ENCODE measurements around the gene CAPN2.

Gene CAPN2

DNA sequence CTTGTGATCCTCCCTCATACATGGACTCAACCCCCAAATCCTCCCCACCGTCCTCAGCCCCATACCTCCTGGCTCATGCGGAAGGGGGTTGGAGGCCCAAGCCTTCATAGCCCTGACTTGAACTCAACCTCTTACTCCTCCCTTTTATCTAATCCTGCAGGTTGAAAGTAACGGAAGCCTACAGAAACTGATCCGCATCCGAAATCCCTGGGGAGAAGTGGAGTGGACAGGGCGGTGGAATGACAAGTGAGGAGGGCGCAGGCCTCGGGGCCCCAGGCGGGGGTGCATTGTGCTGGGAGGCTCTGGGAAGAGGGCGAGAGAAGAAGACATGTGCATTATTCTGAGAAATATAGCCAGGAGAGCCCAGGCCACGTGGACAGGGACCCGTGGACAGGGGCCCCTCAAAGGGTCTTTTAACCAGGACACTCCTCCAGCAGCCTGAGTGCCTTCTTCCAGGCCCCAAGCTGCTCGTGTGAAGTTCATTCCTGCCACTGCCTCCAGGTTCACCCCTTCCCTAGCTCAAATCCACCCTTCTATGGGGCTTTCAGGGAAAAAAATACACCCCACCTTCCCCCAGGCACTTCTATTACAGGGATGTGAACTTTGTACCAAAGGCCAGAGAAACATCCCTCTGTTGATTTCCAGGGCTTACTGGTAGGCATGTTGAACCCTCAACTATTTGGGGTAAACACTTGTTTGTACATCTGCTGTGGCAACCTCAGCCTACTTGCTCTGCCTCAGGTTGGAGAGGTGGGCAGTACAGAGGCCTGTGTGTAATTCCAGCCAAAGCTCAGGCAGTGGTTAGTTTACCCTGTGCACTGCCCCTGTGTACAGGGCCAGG is 38.6 kb downstream of the CAPN2 start:
- in situ Hi-C loops (cut with HindIII; ENCODE audit: low pct_ligation_motif_present, low pct_unique_long_range_greater_than_20kb, low sequenced_read_pairs): no loop called here
- DNase-seq: no peak

DNA sequence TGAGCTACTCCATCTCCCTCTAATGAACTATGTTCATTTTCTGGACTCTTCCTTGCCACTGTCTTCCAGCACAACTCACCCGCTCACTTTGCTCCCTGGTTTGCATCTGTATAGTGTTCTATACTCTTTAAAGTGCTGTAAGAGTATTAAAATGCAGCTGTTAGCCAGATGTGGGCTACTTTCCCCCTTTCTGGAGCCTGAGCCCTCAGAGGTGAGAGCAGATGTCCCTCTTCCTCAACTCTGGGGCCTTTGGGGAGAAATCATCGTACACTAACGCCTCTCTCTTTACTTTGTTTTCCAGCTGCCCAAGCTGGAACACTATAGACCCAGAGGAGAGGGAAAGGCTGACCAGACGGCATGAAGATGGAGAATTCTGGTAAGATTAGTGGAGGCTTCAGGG is 39.4 kb downstream of the CAPN2 start:
- in situ Hi-C loops (cut with HindIII; ENCODE audit: low pct_ligation_motif_present, low pct_unique_long_range_greater_than_20kb, low sequenced_read_pairs): no loop called here
- no peak for DNase-seq

DNA sequence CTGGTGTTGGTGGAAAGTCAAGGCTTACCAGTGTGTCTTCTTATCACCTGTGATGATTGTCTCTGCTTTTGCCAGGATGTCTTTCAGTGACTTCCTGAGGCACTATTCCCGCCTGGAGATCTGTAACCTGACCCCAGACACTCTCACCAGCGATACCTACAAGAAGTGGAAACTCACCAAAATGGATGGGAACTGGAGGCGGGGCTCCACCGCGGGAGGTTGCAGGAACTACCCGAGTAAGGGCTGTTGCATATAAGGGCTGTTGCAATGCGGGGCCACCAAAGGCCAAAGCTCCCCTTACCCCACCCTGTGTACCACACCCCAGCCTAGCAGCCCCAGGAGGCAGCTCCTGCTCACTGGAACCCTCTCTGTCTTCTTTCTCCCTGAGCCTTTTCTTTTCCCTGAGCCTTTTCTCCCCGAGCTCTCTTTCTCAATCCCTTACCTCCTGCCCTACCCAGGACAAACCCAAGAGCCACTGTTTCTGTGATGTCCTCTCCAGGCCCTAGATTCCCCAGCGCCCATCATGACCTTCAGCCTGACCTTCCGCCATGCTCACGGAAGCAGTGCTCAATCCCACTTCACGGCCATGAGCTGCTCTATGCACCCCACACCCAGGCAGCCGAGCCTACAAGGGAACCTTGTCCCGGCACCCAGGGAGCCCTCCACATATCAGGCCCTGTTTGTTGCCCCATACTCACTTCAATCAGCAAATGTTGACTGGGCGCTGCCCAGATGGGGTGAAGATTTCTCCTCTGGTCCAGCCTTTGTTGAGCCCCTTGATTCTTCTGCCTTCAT is 40.6 kb downstream of the CAPN2 start:
- in situ Hi-C loops (cut with HindIII; ENCODE audit: low pct_ligation_motif_present, low pct_unique_long_range_greater_than_20kb, low sequenced_read_pairs): no loop called here
- DNase-seq: no peak

DNA sequence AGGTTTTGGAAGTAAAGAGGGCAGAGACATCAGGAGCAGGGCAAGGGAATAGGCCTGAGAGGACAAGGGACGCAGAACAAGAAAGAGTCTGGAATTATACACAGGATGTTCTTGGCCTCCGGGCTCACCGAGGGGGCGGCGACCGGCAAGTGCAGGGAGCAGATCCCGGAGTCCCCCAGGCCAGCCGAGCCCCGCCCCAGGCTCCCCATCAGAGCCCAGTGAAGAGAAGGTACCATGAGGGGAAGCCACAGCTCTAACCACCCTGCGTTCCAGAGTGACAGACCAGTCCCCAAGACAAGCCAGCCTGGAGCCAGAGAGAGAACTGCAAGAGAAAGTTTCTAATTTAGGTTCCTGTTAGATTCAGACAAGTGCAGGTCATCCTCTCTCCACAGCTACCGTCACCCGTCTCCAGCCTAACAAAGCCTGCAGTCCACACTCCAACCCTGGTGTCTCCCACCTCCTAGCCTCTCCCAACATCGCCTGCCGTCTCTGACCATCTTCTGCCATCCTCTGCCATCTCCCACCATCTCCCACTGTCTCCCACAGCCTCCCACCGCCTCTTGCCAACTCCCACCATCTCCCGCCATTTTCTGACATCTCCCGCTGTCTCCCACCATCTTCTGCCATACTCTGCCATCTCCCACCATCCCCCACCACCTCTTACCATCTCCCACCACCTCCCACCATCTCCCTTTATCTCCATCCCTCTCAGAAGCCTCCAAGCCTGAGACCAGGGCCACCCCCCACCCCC is 42.5 kb downstream of the CAPN2 start:
- DNase-seq: no peak
- in situ Hi-C loops (cut with HindIII; ENCODE audit: low pct_ligation_motif_present, low pct_unique_long_range_greater_than_20kb, low sequenced_read_pairs): no loop called here

DNA sequence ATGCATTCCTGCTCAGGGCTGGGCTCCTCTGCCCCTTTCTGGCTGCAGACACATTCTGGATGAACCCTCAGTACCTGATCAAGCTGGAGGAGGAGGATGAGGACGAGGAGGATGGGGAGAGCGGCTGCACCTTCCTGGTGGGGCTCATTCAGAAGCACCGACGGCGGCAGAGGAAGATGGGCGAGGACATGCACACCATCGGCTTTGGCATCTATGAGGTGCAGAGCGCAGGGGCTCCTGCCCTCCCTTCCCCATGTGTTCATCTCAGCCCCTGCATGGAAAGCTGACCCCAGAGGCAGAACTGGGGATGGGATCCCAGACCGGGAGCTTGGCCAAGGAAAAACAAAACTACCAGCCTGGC is 43.1 kb downstream of the CAPN2 start:
- no peak for DNase-seq
- in situ Hi-C loops (cut with HindIII; ENCODE audit: low pct_ligation_motif_present, low pct_unique_long_range_greater_than_20kb, low sequenced_read_pairs): no loop called here

DNA sequence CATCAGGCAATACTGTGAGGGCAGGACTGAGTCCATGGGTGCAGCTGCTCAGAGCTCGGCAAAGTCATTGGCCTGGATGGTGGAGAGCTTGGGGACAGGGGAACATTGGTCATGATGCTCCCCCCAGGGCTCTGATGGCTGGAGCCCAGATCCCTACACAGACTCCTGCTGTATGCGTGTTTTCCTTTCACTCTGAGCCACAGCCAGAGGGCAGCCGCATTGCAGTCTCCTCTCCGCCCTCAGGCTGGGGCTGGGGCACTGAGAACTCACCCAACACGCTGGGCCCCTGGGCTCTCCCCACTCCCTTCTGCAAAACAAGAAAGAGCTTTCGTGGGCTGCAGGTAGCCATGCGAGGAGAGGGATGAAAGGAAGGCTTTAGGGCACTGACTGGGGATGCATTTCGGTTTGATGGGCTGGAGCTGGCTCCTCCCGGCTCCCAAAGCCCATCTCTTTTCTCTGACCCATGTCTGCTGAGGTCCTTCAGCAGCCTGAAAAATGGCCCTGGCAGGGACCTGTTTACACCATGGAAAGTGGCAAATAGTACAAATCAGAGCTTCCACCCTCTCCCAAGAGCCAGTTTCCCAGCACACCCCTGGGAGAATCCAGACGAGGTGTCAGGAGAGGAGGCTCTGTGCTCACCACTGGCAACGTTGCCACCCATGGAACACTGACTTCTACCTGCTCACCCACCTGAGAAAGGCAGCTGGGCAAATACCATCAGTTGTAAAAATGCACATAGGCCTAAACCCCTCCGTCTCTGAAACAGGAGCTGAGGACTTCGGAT is 43.8 kb downstream of the CAPN2 start:
- DNase-seq: no peak
- in situ Hi-C loops (cut with HindIII; ENCODE audit: low pct_ligation_motif_present, low pct_unique_long_range_greater_than_20kb, low sequenced_read_pairs): no loop called here

DNA sequence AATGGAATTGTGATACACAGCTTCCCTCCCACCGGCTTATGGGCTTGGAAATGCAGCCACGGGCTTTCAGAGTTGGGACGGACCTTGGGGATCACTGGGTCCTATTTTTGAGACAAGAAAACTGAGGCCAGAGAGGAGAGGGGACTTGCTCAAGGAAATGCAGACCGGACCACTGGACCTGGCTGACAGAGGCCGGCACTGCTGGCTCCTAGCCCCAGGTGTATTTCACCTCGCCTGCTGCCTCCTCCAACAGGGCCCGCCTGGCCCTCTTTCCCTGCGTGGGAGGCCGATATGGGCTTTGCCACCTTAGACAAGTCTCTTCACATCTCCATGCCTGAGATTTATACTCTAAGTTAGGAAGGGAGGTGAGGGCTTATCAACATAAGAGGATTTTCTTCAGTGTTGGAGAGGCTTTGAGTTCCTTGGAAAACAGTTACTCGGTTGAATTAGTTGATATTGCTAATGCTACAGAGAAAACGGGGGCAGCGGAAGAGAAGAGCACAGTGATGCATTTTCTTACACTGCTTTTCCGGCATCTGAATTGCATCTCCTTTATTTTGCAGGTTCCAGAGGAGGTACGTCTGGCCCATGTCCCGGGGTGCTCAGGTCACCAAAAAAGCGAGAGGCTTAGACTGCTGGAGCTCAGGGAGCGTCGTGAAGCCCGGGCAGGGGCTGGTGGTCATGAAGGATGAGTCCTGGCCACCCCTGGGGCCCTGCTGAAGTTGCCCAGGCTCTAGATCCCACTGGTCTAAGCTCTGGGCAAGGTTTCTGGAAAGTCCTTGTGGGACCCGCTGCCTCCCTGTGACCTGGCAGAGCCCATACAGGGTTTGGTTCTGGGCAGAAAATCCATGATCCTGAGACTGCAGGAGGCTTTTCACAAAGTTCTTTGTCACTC is 44.7 kb downstream of the CAPN2 start:
- no peak for DNase-seq
- in situ Hi-C loops (cut with HindIII; ENCODE audit: low pct_ligation_motif_present, low pct_unique_long_range_greater_than_20kb, low sequenced_read_pairs): no loop called here

DNA sequence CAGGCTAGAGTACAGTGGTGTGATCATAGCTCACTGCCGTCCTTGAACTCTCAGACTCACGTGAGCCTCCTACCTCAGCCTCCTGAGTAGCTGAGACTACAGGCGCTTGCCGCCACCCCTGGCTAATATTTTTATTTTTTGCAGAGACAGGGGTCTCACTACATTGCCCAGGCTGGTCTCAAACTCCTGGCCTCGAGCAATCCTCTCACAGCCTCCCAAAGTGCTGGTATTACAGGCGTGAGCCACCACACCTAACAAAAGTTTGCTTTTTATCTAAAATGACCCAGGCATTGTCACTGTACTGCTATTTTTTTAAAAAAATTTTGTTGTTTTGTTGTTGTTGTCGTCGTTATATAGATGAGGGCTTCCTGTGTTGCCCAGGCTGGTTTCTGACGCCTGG is 46.4 kb downstream of the CAPN2 start:
- in situ Hi-C loops (cut with HindIII; ENCODE audit: low pct_ligation_motif_present, low pct_unique_long_range_greater_than_20kb, low sequenced_read_pairs): no loop called here

DNA sequence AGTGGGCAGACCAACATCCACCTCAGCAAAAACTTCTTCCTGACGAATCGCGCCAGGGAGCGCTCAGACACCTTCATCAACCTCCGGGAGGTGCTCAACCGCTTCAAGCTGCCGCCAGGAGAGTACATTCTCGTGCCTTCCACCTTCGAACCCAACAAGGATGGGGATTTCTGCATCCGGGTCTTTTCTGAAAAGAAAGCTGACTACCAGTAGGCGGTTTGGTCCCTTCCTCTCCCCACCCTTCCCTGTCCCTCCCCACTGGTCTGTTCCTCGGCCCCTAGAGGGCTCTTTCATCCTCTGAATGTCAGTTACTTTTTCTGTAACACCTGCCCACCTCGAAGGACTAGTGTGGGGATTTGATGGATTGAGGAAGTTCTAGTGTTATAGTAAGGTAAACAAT is 46.9 kb downstream of the CAPN2 start:
- in situ Hi-C loops (cut with HindIII; ENCODE audit: low pct_ligation_motif_present, low pct_unique_long_range_greater_than_20kb, low sequenced_read_pairs): no loop called here
- no peak for DNase-seq

More for the DNA sequence above, 46.4 kb downstream of the CAPN2 start:
- DNase-seq: no peak

DNA sequence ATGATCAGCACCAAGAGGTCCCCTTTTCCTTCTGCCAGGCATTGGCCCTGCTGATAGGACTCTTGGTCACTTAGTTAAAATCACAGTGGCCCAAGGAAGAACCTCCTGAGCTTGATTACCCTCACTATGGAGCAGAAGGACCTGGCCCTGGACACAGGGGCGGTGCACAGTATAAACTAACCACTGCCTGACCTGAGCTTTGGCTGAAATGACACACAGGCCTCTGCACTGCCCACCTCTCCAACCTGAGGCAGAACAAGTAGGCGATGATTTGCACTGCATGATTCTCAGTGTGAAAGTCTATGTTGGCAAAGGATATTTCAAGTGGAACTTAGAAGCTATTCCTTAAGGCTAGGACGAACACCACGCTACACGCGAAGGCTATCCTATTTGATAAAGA is 48.5 kb downstream of the CAPN2 start:
- in situ Hi-C loops (cut with HindIII; ENCODE audit: low pct_ligation_motif_present, low pct_unique_long_range_greater_than_20kb, low sequenced_read_pairs): no loop called here
- DNase-seq: no peak

DNA sequence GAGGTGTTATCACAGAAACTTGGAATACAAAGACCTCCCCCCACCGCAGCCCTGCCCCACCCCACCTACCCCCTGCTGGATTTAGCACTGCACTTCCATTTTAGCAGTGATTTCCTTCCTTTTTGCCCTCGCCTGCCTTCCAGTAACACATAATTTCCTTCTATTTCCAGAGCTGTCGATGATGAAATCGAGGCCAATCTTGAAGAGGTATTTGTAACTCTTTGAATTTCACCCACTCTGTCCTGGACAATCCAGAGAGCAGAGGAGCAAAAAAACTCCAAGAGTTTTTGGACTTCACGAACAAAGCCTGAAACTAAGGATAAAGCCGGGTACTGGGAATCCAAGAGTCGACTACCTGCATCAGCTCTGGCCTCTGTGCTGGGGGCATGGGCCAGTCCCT is 49.1 kb downstream of the CAPN2 start:
- in situ Hi-C loops (cut with HindIII; ENCODE audit: low pct_ligation_motif_present, low pct_unique_long_range_greater_than_20kb, low sequenced_read_pairs): no loop called here
- no peak for DNase-seq

DNA sequence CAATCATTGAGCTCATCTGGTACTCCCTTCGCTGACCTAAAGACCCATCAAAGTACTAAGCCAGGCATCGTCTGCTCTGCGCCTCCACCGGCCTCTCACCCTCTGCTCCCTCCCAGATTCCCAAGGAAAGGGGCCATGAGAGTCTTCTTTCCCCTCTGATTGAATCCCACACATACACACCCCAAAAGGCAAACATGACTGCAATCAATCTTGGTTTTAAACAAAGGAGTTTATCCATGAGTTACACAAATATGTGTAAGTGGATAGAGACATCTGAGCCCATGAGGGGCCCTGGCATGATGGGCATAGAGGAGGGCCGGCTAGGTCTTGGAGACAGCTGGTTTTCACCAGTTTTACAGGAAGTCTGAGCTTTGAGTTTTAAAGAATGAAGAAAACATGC is 50.9 kb downstream of the CAPN2 start:
- in situ Hi-C loops (cut with HindIII; ENCODE audit: low pct_ligation_motif_present, low pct_unique_long_range_greater_than_20kb, low sequenced_read_pairs): no loop called here
- DNase-seq: no peak

DNA sequence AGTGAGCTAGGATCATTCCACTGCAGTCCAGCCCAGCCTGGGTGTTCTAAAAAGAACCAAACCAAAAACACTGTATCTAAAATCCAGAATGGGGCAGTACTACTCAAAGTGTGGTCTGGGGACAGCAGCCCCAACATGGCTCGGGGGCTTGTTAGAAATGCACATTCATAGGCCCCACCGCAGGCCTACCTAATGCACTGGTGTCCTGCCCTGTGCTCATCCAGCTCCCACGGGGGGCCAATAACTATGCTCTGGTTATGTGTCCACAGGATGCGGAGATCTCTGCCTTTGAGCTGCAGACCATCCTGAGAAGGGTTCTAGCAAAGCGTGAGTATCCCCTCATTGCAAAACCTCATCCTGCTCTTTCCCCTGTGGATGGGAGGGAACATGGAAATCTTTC is 51.5 kb downstream of the CAPN2 start:
- DNase-seq: no peak
- in situ Hi-C loops (cut with HindIII; ENCODE audit: low pct_ligation_motif_present, low pct_unique_long_range_greater_than_20kb, low sequenced_read_pairs): no loop called here

DNA sequence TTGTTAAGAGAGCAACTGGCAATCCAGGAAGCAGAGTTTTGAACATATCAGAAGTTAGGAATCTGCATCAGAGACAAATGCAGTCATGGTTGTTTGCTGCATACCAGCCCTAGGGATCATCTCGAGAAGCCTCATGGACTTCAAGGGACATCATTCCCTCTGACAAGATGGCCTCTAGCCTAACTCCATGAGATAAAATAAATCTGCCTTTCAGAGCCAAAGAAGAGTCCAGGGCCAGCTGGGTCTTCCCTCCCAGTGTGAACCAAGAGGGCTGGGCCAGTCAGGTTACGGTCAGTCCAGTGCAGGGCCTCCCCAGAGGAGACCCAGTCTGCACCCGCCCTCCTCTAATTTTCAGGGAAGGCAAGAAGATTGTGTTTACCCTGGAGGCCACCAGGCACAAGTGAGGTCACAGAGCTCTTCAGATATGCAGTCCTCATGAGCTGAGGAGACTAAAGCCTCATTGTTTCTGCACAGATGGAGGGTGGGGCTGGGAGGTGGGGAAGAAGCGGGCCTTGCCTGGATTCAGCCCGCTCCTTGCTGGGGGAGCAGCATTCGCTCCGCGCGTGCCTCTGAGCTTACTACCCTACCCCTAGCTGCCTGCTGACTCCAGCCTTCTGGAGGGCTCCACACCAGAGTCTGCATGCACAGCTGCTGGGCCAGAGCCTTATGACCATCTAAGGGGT is 52.8 kb downstream of the CAPN2 start:
- DNase-seq: no peak
- in situ Hi-C loops (cut with HindIII; ENCODE audit: low pct_ligation_motif_present, low pct_unique_long_range_greater_than_20kb, low sequenced_read_pairs): no loop called here

DNA sequence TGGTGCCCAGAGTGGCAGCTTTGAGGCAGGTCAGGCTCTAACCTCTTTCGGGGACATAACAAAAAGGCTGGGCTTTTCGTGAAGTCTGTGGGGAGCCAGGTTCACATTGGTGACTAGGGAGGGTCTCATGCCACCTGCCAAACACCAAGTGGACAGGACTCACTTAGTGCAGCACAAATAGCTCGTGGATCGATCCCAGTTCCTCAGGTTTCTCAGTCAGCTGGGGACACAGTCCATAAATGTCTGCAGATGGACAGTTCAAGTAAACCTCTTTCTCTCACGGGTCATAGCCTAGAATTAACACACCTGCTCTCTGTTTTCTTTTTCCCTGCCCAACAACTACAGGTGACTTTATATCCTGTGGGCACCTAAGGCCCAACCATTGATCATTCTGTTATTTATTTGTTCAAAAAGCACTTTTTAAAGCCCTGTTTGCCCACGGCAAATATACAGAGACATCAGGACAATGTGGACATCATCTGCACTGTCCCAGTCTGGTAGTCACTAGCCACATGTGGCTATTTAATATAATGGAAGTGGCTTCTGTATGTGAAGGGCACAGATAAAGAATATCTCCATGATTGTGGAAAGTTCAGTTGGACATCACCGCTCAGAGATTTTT is 53.5 kb downstream of the CAPN2 start:
- in situ Hi-C loops (cut with HindIII; ENCODE audit: low pct_ligation_motif_present, low pct_unique_long_range_greater_than_20kb, low sequenced_read_pairs): no loop called here
- no peak for DNase-seq

DNA sequence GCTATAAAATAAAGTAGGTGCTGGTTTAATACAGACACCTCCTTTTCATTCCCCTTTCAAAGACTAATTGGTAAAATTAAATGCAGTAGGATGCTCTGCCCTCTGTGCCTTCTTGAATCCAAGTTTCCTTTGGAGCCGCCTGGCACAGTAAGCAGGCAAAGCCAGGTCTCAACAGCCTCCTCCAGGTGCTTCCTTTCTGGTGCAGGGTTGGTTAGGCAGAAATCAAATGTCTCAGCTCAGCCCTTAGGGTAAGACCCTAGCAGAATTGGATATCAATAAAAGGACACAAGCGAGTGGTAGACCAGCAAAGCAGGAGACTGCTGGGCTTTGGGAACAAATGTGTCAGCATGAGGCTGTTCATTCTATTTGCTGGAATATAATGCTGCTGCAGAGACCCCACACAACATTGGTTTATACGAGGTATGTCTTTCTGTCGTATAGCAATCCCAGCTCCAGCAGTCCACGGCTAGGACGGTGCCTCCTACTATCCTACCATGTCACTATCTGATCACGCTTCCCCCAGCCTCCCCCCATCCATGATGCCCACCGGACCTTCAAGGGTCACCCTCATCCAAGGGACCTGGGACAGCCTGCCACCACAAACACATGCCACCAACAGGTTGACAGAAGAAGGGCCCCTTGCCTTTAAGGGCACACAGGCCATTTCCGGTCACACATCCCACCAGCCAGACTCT is 58.4 kb downstream of the CAPN2 start:
- in situ Hi-C loops (cut with HindIII; ENCODE audit: low pct_ligation_motif_present, low pct_unique_long_range_greater_than_20kb, low sequenced_read_pairs): no loop called here
- no peak for DNase-seq

Measured in ACHN (cell line).